ENCODE measurements around the gene NDRG3.

GRCh38 chr20:36614781-36615557 lies 130.9 kb downstream of the NDRG3 start:
- no peak for TF ChIP-seq CTCF (IDR thresholded peaks at IDR 0.05; ENCODE audit: poor library complexity, severe bottlenecking)
- no peak for TF ChIP-seq POLR2AphosphoS5 (IDR thresholded peaks at IDR 0.05)
- no peak for TF ChIP-seq REST (IDR thresholded peaks at IDR 0.05; ENCODE audit: borderline replicate concordance)
- TF ChIP-seq RAD21 (conservative IDR thresholded peaks at IDR 0.05) = no peak
